Renal cortex interstitium (tissue), 11 donors: Measurements from ENCODE around the gene LARP7. TPM values are rescaled to one million over a fixed set of nuclear protein-coding genes. Genes with fewer than 3 reads are reported as not detected.
"Not testable (repeated sequence)": the region's sequence is repeated elsewhere in the genome, so short reads cannot be mapped to it uniquely, and the experiment has no call there.

Experiments used
- DNase-seq, 11 donors: peaks; one replicate each; pipeline ENCODE4 v3.0.0-alpha.2; 2013; ENCODE audit warnings: low read depth in 9 of 11, low spot score in 4 of 11; ENCODE audit errors: extremely low read depth in 1 of 11
- polyA plus RNA-seq, 3 donors: library from polyadenylated mRNA; unstranded; fragments of 120-200 nt; gene quantifications; one replicate each; pipeline ENCODE4 v1.2.1, GENCODE V29; 2013; ENCODE audit not compliant: insufficient read length in 3 of 3

The LARP7 gene
- polyA plus RNA-seq, 3 donors, result 93.7 to 125 (median 119) TPM

DNA sequence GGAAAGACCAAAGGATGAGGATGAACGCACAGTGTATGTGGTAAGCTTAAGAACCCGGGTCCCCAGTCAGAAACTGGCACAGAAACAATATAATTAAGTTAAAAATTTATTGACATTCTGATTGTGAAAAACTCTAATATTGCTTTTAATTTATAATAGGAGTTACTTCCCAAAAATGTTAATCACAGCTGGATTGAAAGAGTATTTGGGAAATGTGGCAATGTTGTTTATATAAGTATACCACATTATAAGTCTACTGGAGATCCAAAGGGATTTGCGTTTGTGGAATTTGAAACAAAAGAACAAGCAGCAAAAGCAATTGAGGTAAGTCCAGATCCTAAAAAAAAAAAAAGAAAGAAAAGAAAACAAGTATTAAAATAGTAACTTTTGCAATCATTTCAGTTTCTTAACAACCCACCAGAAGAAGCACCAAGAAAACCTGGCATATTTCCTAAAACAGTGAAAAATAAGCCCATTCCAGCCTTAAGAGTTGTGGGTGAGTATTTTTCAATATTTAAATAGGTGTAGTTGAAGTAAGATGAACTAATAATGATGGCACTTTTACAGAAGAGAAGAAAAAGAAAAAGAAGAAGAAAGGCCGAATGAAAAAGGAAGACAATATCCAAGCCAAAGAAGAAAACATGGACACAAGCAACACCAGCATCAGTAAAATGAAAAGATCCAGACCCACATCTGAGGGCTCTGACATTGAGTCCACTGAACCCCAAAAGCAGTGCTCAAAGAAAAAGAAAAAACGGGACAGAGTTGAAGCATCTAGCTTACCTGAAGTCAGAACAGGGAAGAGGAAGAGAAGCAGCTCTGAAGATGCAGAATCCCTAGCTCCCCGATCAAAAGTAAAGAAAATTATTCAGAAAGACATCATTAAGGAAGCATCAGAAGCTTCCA, 9.9 kb downstream of the LARP7 start:
- DNase-seq, result no peak

- DNase-seq, result no peak
Measured at GRCh38 chr4:112647785-112648184, 10.8 kb downstream of the LARP7 start.

DNA sequence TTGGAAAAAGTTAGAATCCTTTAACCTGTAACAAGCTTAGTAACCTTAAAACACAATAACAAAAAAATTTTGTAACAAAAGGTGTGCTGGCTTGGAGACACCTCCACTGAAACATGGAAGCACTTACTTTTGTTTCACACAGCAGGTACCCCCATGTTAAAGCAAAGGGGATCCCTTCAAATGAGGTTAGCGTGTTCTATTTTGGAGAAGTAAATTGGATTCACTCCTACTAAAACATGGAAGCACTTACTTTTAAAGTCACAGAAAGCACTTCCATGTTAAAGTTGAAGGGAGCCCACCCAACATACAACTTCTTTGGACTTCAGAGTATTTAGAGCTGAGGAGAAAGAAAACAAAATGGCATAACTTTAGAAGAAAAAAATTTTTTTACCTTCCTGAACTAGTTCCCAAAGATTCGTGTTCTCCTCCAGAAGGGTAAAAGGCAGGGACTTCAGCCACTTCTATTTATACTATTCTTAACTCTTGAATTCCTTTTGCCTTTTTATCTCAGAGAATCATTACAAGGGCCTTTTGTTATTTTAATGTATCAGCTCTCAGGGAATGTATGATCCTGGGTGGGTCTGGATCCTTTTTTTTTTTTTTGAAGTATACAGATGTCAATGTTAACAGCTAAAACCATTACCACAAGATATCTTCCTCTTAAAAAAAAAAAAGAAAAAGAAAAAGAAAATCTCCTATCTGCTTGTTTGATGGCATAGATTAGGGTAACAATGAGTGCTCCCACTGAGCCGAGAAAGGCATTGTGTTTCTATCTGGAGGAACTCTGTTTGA, 11.5 kb downstream of the LARP7 start:
- no peak for DNase-seq

DNA sequence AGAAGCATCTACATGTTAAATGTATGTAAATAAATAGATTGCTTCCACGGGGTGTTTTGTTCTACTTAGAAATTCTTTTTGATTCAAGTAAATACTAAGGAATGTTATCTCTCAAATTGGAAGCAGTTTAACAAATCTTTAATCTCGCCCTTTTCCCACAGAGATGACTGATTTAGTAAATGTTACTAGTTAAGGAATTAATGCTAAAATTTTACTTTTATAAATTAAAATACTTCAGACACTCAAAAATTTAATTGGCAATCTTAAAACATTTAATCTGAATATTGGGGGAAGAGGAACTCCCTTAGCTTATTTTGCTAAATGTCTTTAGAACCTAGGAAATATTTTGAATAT, 12.1 kb downstream of the LARP7 start:
- no peak for DNase-seq

- DNase-seq, result no peak
Measured at GRCh38 chr4:112650332-112650731, 13.4 kb downstream of the LARP7 start.

DNA sequence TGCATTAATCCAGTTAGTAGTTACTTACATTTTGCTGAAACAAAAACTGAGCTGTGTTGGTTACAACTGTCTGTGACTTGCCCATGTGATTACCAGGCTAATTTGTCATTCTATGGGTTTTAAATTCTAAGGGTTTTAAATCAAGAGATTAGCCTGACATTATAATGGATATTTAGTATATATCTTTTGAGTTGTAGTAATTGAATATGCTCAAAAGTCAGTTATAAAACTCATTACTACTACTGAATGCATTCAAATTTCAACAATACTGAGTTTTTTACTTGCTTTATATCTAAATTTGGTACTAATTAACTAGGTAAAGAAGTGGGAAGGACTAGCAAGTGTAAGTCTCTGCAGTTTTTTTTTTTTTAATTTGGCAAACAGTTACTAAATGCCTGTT, 14.7 kb downstream of the LARP7 start:
- DNase-seq, result no peak

DNA sequence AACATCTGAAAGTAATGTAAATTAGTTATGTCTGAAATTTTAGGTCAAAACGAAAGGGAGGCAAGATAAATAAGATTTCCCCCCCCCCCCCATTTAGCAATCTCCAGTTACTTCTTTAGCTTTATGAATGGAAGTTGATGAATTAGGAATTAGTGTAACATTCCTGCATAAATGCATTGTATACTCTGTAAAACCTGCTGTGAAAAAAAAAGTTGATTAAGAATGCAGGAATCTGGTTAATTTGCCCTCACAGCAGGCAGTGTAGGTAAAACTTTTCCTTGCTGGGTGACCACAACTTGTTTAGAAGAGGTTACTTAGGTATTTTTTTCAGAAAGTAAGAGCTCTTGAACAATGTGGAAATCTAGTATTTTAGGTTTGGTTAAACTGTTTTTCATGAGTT, 15.3 kb downstream of the LARP7 start:
- no peak for DNase-seq

DNA sequence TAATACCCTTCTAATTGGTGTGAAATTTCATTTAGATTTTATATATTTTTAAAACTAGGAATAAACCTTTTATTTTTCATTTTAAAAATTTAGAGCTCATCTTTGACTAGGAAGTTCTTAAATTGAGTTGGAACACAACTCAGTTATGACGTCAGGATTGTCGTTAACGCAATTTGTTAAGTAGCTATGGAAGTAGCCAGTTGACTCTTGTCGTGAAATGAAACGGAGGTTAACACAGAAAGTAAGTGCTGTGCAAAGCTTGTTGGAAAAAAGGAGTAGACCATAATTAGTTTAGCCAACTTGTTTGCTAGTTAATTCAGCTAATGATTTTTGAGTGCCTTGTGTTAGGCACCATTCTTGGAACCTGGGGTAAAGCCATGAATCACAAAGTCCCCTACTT, 18.3 kb downstream of the LARP7 start:
- DNase-seq, result no peak

DNA sequence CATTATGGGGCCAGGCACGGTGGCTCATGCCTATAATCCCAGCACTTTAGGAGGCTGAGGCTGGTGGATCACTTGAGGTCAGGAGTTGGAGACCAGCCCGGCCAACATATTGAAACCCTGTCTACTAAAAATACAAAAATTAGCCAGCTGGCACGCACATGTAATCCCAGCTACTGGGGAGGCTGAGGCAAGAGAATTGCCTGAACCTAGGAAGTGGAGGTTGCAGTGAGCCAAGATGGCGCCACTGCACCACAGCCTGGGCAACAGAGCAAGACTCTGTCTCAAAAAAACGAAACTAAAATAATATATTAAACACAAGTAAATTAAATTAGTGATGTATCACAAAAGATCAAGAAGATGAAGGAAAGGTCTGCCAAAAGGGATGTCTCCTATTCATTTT, 19.2 kb downstream of the LARP7 start:
- not testable (repeated sequence) for DNase-seq

DNA sequence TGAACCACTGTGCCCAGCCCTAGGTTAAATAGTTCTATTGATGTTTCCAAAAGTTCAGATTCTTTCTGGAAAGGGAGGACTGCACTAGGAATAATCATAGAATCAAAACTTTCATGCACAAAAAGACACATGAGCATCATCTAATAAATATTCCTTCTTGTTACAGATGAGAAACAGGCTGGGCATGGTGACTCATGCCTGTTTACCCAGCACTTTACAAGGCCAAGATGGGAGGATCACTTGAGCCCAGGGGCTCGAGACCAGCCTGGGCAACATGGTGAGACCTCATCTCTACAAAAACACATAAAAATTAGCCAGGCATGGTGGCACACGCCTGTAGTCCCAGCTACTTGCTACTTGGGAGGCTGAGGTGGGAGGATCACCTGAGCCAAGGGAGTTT, 27.7 kb downstream of the LARP7 start:
- DNase-seq, result no peak

- no peak for DNase-seq
Measured at GRCh38 chr4:112668131-112668530, 31.2 kb downstream of the LARP7 start.

DNA sequence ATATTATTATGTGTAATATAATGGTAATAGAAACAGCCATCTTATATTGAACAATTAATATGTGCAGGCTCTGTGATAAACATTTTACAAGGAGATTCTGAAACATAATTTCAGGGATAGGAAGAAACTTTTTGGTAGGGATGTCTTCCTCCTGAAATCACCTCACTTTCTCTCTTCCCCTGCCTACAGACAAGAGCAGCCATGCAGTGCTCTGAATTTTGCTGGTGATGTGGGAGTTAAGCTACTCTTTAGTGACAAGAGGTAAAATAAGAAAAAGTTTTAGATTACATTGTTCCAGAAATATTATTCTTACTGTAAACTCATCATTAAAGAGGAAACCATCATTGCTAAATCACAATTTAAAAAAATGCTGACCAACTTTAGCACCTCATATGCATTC, 36.1 kb downstream of the LARP7 start:
- DNase-seq, result no peak

DNA sequence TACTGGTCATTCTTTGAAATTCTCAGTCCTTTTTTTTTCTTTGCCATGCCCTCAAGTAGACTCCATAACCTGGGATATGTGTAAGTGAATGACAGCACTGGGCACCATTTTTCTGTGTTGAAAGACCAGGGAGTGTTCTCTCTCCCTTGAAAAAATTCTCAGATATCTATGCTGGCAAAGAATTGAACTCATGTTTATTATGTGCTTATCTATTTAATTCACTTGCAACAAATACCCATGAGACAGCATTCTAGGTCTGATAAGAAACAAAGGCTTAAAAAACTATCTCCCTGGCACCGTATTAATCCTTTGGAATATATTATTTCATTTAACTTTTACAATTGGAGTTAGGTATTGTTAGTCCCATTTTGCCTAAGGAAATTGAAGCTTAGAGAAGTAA, 36.7 kb downstream of the LARP7 start:
- no peak for DNase-seq

DNA sequence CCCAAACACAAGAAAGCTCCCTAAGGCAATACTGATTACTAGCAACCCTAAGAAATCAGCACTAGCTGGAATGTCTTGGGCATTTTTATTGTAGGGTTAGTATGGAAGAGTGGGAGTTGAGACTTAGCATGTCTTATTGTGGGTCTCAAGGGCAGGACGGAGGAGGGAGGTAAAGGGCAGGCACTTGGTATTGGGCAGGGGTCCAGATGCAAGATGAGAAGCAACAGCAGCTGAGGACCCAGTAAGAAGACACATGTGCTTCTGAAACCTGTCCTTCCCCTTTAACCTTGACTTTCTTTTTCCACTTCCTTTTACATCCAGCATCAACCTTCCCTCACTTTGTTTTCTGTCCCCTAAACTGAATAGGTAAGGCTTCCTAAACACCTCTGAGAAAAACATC, 37.4 kb downstream of the LARP7 start:
- no peak for DNase-seq

DNA sequence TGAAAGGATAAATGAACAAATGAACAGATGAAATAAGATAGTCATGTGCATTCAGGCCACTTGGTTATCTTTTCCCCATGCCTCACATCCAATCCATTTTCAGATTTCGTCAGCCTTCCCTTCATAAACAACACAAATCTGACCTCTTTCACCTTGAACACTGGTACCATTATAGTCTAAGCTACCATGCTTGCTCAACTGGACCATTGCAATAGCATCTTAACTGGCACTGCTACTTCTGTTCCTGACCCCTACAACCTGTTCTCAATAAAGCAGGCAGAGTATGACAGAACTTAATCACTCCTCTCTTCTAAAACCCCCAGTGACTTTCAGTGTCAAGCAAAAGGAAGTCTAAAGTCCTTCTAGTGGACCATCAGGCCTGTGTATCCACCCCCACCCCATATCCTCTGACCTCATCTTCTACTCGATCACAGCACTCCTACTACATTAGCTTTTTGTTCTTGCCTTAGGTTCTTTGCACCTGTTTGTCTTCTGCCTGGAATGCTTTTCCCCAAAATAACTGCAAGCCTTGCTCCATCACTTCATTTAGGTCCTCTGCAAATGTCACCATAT, 40.7 kb downstream of the LARP7 start:
- DNase-seq, result no peak

DNA sequence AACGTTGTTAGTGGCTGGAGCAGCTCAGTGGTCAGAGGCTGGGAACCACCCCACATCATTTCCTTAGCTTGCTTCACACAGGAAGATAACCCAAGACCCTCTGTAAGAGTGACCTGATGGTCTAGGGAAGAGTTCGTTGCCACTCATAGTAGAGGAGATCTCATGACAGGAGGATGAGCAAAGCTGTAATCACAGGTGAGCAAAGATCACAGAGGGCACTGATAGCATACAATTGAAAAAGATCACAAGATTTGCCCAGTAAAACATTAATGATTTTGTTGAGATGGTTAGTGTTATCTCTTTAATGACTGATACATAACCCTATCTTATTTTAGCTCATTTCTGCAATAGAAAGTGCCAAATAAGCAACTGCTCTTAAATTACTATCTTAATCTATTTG, 44.1 kb downstream of the LARP7 start:
- DNase-seq, result no peak

GRCh38 chr4:112693507-112693906, 56.6 kb downstream of the LARP7 start:
- no peak for DNase-seq

DNA sequence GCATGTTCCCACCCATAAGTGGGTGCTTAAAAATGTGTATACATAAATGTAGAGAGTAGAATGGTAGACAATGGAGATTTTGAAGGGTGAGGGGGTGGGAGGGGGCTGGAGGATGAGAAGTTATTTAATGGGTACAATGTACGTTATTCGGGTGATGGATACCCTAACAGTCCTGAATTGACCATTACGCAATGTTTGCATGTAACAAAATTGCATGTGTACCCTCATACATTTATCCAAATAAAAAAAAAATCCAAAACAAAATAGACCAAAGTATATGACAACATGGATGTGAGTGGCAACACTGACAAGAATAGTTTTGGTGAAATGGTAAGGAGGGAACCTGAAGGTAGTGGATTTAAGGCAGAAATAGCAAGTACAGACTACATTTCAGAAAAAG, 63.7 kb downstream of the LARP7 start:
- no peak for DNase-seq

DNA sequence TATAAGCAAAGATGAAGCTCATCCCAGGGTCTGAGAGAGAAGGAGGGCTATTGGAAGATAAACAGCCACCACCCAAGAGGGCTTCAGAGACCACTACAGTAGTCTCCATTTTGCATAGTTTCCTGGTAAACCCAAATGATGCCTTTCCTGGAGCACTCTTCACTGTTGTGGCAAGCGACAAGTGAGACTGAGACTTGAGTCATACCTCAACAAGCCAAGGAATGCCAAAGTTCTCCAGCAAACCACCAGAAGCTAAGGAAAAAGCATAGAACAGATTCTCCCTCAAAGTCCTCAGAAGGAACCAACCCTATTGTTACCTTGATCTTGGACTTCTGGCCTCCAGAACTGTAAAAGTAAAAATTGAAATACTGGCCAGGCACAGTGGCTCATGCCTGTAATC, 65.9 kb downstream of the LARP7 start:
- no peak for DNase-seq

DNA sequence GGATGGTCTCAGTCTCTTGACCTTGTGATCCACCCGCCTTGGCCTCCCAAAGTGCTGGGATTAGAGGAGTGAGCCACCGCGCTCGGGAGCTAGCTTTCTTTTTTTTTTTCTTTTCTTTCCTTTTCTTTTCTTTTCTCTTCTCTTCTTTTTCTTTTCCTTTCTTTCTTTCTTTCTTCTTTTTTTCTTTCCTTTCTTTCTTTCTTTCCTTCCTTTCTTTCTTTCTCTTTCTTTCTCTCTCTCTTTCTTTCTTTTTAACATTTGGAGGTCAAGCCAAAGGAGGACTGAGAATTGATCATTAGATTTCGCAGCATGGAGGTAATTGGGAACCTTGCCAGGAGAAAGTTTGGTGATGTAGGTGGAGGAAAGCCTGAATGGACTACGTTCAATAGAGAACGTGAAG, 67.4 kb downstream of the LARP7 start:
- no peak for DNase-seq
